ENCODE results near the gene SLC6A11. TPM values are rescaled to one million over a fixed set of nuclear protein-coding genes. Genes with fewer than 3 reads are reported as not detected.

The SLC6A11 gene
- total and polyA plus RNA-seq, 2 of the 13 experiments (the other 11 are each of a cell fraction or from before 2014, with no cell fraction given), result 17.9 to 34.5 TPM

DNA sequence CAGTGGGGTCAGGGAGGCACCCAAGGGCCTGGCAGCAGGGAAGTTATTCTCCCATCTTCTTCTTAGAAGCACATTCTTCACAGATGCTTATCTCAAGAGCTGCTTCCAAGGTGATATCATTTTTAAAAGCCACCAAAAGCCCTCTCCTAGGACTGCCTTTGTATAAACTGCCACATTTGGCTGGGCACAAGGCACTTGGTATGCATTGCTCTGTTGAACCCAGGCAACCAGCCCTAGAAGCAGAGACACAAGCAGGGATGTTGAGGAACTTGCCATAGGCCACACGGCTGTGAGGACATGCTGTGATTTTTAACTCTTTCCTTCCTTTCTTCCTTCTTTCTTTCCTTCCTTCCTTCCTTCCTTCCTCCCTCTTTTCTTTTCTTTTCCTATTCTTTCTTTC, 169.2 kb downstream of the SLC6A11 start:
- Histone ChIP-seq H3K4me1 (ENCODE audit: insufficient read depth, low read length) (peaks cover 18% of the 10 kb centered on the region), H2AFZ (ENCODE audit: low read length) (no peak overlapping the region), H3K4me3 (replicated peaks in 1 of 3; ENCODE audit: insufficient read depth in 1 of 3, low read depth in 2 of 3, low read length in 3 of 3) (no peak overlapping the region), H3K27ac (ENCODE audit: extremely low read length, insufficient read depth, low read length) (no peak overlapping the region), H3K79me2 (ENCODE audit: insufficient read depth, low read length) (no peaks in the 10 kb centered on the region), H4K20me1 (ENCODE audit: insufficient read depth, low read length) (no peaks in the 10 kb centered on the region), H3K36me3 (replicated peaks in 1 of 2; ENCODE audit: control insufficient read depth in 1 of 2, insufficient read depth in 2 of 2, low read length in 2 of 2) (no peaks in the 10 kb centered on the region), H3K4me2 (ENCODE audit: low read depth, low read length) (no peak overlapping the region), H3K9me3 (ENCODE audit: low read length) (no peaks in the 10 kb centered on the region), H3K27me3 (ENCODE audit: control insufficient read depth in 1 of 2, insufficient read depth in 2 of 2, low read length in 2 of 2) (0 out of 5 replicates have a peak, but pooled peaks cover 0 to 3% of the 10 kb centered on the region in 2 experiments), H3K9ac (ENCODE audit: insufficient read depth, low read depth, low read length) (no peak overlapping the region)
- no peak for DNase-seq (ENCODE audit: low spot score)
- CTCF ChIA-PET (ENCODE audit: low intra/inter-chr PET ratio, low total read pairs), result no interaction called here
- in situ Hi-C loops (cut with HindIII; ENCODE audit: extremely low pct_ligation_motif_present, low pct_unique_long_range_greater_than_20kb), result no loop called here
- intact Hi-C loops (cut with micrococcal nuclease; ENCODE audit: unreplicated experiment), result no loop called here
- ATAC-seq, result no peak
- no peak for FAIRE-seq
- POLR2A ChIA-PET, result no interaction called here
- TF ChIP-seq, protein P1, sequence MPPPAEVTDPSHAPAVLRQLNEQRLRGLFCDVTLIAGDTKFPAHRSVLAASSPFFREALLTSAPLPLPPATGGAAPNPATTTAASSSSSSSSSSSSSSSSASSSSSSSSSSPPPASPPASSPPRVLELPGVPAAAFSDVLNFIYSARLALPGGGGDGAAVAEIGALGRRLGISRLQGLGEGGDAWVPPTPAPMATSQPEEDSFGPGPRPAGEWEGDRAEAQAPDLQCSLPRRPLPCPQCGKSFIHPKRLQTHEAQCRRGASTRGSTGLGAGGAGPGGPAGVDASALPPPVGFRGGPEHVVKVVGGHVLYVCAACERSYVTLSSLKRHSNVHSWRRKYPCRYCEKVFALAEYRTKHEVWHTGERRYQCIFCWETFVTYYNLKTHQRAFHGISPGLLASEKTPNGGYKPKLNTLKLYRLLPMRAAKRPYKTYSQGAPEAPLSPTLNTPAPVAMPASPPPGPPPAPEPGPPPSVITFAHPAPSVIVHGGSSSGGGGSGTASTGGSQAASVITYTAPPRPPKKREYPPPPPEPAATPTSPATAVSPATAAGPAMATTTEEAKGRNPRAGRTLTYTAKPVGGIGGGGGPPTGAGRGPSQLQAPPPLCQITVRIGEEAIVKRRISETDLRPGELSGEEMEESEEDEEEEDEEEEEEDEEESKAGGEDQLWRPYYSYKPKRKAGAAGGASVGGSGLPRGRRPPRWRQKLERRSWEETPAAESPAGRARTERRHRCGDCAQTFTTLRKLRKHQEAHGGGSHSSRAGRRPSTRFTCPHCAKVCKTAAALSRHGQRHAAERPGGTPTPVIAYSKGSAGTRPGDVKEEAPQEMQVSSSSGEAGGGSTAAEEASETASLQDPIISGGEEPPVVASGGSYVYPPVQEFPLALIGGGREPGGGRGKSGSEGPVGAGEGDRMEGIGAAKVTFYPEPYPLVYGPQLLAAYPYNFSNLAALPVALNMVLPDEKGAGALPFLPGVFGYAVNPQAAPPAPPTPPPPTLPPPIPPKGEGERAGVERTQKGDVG (CRISPR knock-in tag; IDR thresholded peaks at IDR 0.05; ENCODE audit: borderline replicate concordance), result no peak
- no peak for TF ChIP-seq ZFP36 (IDR thresholded peaks at IDR 0.05; ENCODE audit: borderline replicate concordance, low read depth, low read length, partially characterized antibody)
- no peak for TF ChIP-seq GATAD2A (CRISPR knock-in tag; IDR thresholded peaks at IDR 0.05)
- TF ChIP-seq, protein P2, sequence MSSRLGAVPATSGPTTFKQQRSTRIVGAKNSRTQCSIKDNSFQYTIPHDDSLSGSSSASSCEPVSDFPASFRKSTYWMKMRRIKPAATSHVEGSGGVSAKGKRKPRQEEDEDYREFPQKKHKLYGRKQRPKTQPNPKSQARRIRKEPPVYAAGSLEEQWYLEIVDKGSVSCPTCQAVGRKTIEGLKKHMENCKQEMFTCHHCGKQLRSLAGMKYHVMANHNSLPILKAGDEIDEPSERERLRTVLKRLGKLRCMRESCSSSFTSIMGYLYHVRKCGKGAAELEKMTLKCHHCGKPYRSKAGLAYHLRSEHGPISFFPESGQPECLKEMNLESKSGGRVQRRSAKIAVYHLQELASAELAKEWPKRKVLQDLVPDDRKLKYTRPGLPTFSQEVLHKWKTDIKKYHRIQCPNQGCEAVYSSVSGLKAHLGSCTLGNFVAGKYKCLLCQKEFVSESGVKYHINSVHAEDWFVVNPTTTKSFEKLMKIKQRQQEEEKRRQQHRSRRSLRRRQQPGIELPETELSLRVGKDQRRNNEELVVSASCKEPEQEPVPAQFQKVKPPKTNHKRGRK (CRISPR knock-in tag; IDR thresholded peaks at IDR 0.05), result no peak
- TF ChIP-seq MEF2D (CRISPR knock-in tag; IDR thresholded peaks at IDR 0.05), result no peak
- no peak for TF ChIP-seq SIX1 (CRISPR knock-in tag; IDR thresholded peaks at IDR 0.05; ENCODE audit: borderline replicate concordance)
- no peak for TF ChIP-seq ZNF44 (CRISPR knock-in tag; IDR thresholded peaks at IDR 0.05)
- no peak for TF ChIP-seq HIVEP1 (CRISPR knock-in tag; IDR thresholded peaks at IDR 0.05)
- WGBS (ENCODE audit: low lambda C conversion rate), result 3% methylated on average over 1 of the region's 1 CpG
- no TSS peak for BruUV-seq (replicated peaks)

Measured in HepG2 (cell line).